B cell (primary cell): ENCODE measurements around the gene NOXA1. TPM values are rescaled to one million over a fixed set of nuclear protein-coding genes. Genes with fewer than 3 reads are reported as not detected.

Experiments
- ATAC-seq: fragments of 200-7000 bp; cut with Tn5 transposase; one replicate; pipeline ENCODE4 v1.10.0; 2021; ENCODE audit warnings: low read depth, mild to moderate bottlenecking, moderate number of reproducible peaks, moderate library complexity
- CTCF ChIA-PET: fragments of 350-600 bp; sonication (Branson Sonifier 250); formaldehyde crosslinking; loops from one replicate; lab custom pipeline; 2021; ENCODE audit warnings: antibody characterized with exemption, inconsistent platforms; lab: Charles Lee
- POLR2A ChIA-PET: fragments of 350-600 bp; sonication (Branson Sonifier 250); formaldehyde crosslinking; loops from one replicate; lab custom pipeline; 2021; ENCODE audit warnings: antibody characterized with exemption; lab: Charles Lee
- DNase-seq: peaks from one replicate; pipeline ENCODE4 v3.0.0; 2013
- H2AFZ ChIP-seq: 2 replicates; pipeline ENCODE4 v1.6.1; 2012; ENCODE audit warnings: mild to moderate bottlenecking, low read depth, low read length; ENCODE audit not compliant: insufficient read depth, poor library complexity, severe bottlenecking
- H3K27ac ChIP-seq, 2 donors: 1 replicate in 1 of 2; 2 replicates in 1 of 2; pipeline ENCODE4 v1.5.1; 2012 to 2013; ENCODE audit warnings: low read length in 2 of 2, mild to moderate bottlenecking in 2 of 2, moderate library complexity in 1 of 2
- H3K27me3 ChIP-seq, 4 experiments: fragments of 200-600 bp in 1 of 4; sonication (generic) in 1 of 4; replicated peaks in 1 of 4; 1 replicate in 2 of 4; 2 replicates in 2 of 4; pipeline versions ENCODE4 v1.6.1 to v1.7.0; 2013 to 2016; ENCODE audit warnings: low read length in 3 of 4, mild to moderate bottlenecking in 2 of 4, mixed read lengths in 1 of 4, moderate library complexity in 1 of 4; ENCODE audit not compliant: insufficient read depth in 4 of 4, control insufficient read depth in 3 of 4; ENCODE audit errors: control extremely low read depth in 1 of 4
- H3K36me3 ChIP-seq, 2 experiments: replicated peaks in 1 of 2; 1 replicate in 1 of 2; 2 replicates in 1 of 2; pipeline versions ENCODE4 v1.6.1 to v1.7.1; 2013; ENCODE audit warnings: low read length in 1 of 2; ENCODE audit not compliant: insufficient read depth in 2 of 2, control insufficient read depth in 1 of 2; ENCODE audit errors: control extremely low read depth in 1 of 2, extremely low read depth in 1 of 2
- H3K4me1 ChIP-seq, 2 donors: fragments of 200-600 bp in 1 of 2; sonication (generic) in 1 of 2; 1 replicate in 1 of 2; 2 replicates in 1 of 2; pipeline versions ENCODE4 v1.5.1 to v1.6.1; 2013 to 2017; ENCODE audit warnings: low read length in 2 of 2; ENCODE audit not compliant: control insufficient read depth in 2 of 2, insufficient read depth in 2 of 2
- H3K4me2 ChIP-seq: replicated peaks from 2 replicates; pipeline ENCODE3; 2012; ENCODE audit warnings: mild to moderate bottlenecking, low read depth, low read length; ENCODE audit not compliant: poor library complexity, severe bottlenecking
- H3K4me3 ChIP-seq, 5 experiments: fragments of 200-600 bp in 1 of 5; sonication (generic) in 1 of 5; 1 replicate in 3 of 5; 2 replicates in 2 of 5; pipeline versions ENCODE4 v1.5.1 to v1.7.0; 2011 to 2016; ENCODE audit warnings: low read length in 4 of 5, mild to moderate bottlenecking in 4 of 5, low read depth in 2 of 5, control low read depth in 1 of 5, moderate library complexity in 1 of 5; ENCODE audit not compliant: insufficient read depth in 1 of 5; ENCODE audit errors: control extremely low read depth in 1 of 5, extremely low read depth in 1 of 5
- H3K79me2 ChIP-seq: fragments of 200-600 bp; sonication (generic); one replicate; pipeline ENCODE4 v1.6.0; 2016; ENCODE audit warnings: low read length; ENCODE audit not compliant: control insufficient read depth, insufficient read depth
- H3K9ac ChIP-seq: fragments of 200-600 bp; sonication (generic); 2 replicates; pipeline ENCODE4 v1.6.1; 2017; ENCODE audit warnings: mild to moderate bottlenecking, low read length, moderate library complexity
- H3K9me3 ChIP-seq, 3 donors: one replicate each; pipeline versions ENCODE4 v1.6.1 to v1.7.1; 2013; ENCODE audit warnings: low read length in 2 of 3; ENCODE audit not compliant: control insufficient read depth in 2 of 3, insufficient read depth in 1 of 3; ENCODE audit errors: control extremely low read depth in 1 of 3
- H4K20me1 ChIP-seq: 2 replicates; pipeline ENCODE4 v1.6.0; 2012; ENCODE audit warnings: mild to moderate bottlenecking, low read length; ENCODE audit not compliant: insufficient read depth, control insufficient read depth, poor library complexity, severe bottlenecking
- H3K27ac Mint-ChIP-seq: one replicate; pipeline ENCODE4 v1.8.0; 2021; ENCODE audit warnings: mixed read lengths
- H3K27me3 Mint-ChIP-seq: one replicate; pipeline ENCODE4 v1.8.0; 2021; ENCODE audit warnings: mixed read lengths
- H3K4me1 Mint-ChIP-seq: one replicate; pipeline ENCODE4 v1.8.0; 2021; ENCODE audit warnings: mixed read lengths
- H3K4me3 Mint-ChIP-seq: one replicate; pipeline ENCODE4 v1.8.0; 2021; ENCODE audit warnings: mixed read lengths
- H3K9me3 Mint-ChIP-seq: one replicate; pipeline ENCODE4 v1.8.0; 2022; ENCODE audit warnings: mixed read lengths; ENCODE audit not compliant: insufficient read depth
- CTCF ChIP-seq: fragments of 200-600 bp; IDR thresholded peaks from one replicate; pipeline ENCODE4 v1.8.0; 2022; ENCODE audit warnings: antibody characterized with exemption, mild to moderate bottlenecking
- EZH2 ChIP-seq: IDR thresholded peaks from 2 replicates; pipeline ENCODE4 v1.6.1; 2012; ENCODE audit warnings: borderline replicate concordance, low read depth, mild to moderate bottlenecking, moderate library complexity, low read length; ENCODE audit not compliant: insufficient read depth, poor library complexity, severe bottlenecking
- WGBS: methylation state at CpG from one replicate; pipeline ENCODE4 v1.1.5; 2013; ENCODE audit warnings: missing lambda C conversion rate; ENCODE audit not compliant: insufficient coverage; 5-methylcytosine and 5-hydroxymethylcytosine counted together
- intact Hi-C: fragments of 100-400 bp; cut with micrococcal nuclease; formaldehyde crosslinking; loops from one replicate; pipeline ENCODE4 v1.10.0; 2022
- polyA plus RNA-seq: library from polyadenylated mRNA; depleted of rRNA; stranded (reverse); fragments of >200 nt; gene quantifications from 2 replicates; pipeline ENCODE4 v1.2.3, GENCODE V29; 2012
- total RNA-seq, 2 donors: library from RNA; stranded (reverse); fragments of 120-200 nt in 1 of 2; gene quantifications; 1 replicate in 1 of 2; 2 replicates in 1 of 2; pipeline versions ENCODE4 v1.2.3 to v1.2.4, GENCODE V29; 2013 to 2022

The NOXA1 gene
- total and polyA plus RNA-seq, 2 donors (not counting 1 experiment from before 2014, with no cell fraction given): 5.7 to 7.7 TPM

DNA sequence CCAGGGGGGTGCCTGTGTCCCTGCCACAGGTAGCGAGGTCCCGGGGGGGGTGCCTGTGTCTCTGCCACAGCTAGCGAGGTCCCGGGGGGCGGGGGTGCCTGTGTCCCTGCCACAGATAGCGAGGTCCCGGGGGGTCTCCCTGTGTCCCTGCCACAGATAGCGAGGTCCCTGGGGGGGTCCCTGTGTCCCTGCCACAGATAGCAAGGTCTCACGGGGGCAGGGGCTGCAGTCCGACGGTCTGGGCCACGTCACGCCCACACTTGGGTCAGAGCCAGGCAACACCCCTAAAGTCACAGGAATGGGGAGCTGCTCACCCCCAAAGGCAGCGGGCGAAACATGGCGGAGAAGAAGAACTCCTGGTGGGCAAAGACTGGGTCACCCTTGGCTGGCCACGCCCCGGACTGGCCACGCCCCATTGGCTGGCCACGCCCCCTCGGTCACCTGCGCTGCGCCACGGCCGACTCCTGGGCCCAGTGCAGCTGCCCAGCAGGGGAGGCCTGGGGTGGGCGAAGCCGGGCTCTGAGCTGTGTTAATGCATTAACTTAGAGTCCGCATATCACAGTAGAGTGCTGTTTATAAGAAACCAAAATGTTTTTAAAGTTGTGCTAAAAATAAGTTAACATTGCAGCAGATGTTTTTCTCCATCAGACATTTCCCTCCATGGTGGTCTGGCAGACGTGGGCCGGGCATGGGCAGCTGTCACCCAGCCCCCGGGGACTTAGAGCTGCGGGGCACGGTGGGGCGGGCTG is 7.0 kb downstream of the NOXA1 start:
- H4K20me1 ChIP-seq: no peaks in the 10 kb centered on the region
- Mint-ChIP-seq H3K4me3 (peak overlapping the region; percentile 62), H3K9me3 (no peaks in the 10 kb centered on the region), H3K27ac (no peak overlapping the region), H3K4me1 (peaks cover 10% of the 10 kb centered on the region), H3K27me3 (no peaks in the 10 kb centered on the region)
- no peaks in the 10 kb centered on the region for H3K36me3 ChIP-seq
- WGBS: 14% methylated on average over 30 of the region's 34 CpGs
- H3K9ac ChIP-seq: peak overlapping the region; percentile 28
- ATAC-seq (peak; percentile 68), DNase-seq (peak; percentile 65)
- intact Hi-C loops: no loop called here
- peak overlapping the region; percentile 67 for H3K4me2 ChIP-seq
- POLR2A ChIA-PET: interaction anchor here (0.6 kb wide), 1 partner anchor 75 kb away, joined by 4 read pairs; no protein-coding TSS in a partner anchor
- peaks cover 24 to 26% of the 10 kb centered on the region in 2 donors for H3K4me1 ChIP-seq
- H3K27me3 ChIP-seq: peaks cover 0 to 31% (median 8%) of the 10 kb centered on the region in 4 experiments
- no peak overlapping the region for H3K27ac ChIP-seq
- TF ChIP-seq CTCF (no peak), EZH2 (no peak)
- no peaks in the 10 kb centered on the region for H3K79me2 ChIP-seq
- H3K9me3 ChIP-seq: peaks cover 0 to 13% (median 0%) of the 10 kb centered on the region in 3 donors
- H3K4me3 ChIP-seq: peak overlapping the region in 4 of 5 experiments; percentile 4 to 40 (median 32)
- H2AFZ ChIP-seq: no peak overlapping the region
- CTCF ChIA-PET: interaction anchor here (0.6 to 1.2 kb wide), 2 partner anchors 128 to 147 kb away, joined by 3 read pairs; partner anchors contain the start of gene NRARP
